ENCODE results near the gene GIT1.

GIT1 gene

GRCh38 chr17:29578626-29579485 lies 10.6 kb downstream of the GIT1 start:
- no peak for DNase-seq (ENCODE audit: low read depth in 2 of 2)
- H3K4me3 ChIP-seq (replicated peaks in 1 of 2; ENCODE audit: low read depth in 2 of 2, low read length in 2 of 2): no peak overlapping the region
- TF ChIP-seq CTCF (IDR thresholded peaks at IDR 0.05; ENCODE audit: low read depth, low read length): no peak

GRCh38 chr17:29577385-29578211 lies 11.8 kb downstream of the GIT1 start:
- TF ChIP-seq CTCF (IDR thresholded peaks at IDR 0.05; ENCODE audit: low read depth, low read length): no peak
- H3K4me3 ChIP-seq (replicated peaks in 1 of 2; ENCODE audit: low read depth in 2 of 2, low read length in 2 of 2): no peak overlapping the region
- peak in 1 of 2 donors; percentile 75 for DNase-seq (ENCODE audit: low read depth in 2 of 2)

- no peak for TF ChIP-seq CTCF (IDR thresholded peaks at IDR 0.05; ENCODE audit: low read depth, low read length)
- no peak overlapping the region for H3K4me3 ChIP-seq (replicated peaks in 1 of 2; ENCODE audit: low read depth in 2 of 2, low read length in 2 of 2)
- no peak for DNase-seq (ENCODE audit: low read depth in 2 of 2)
These were observed 12.5 kb downstream of the GIT1 start for GRCh38 chr17:29577001-29577370.

- no peak overlapping the region for H3K4me3 ChIP-seq (replicated peaks in 1 of 2; ENCODE audit: low read depth in 2 of 2, low read length in 2 of 2)
- TF ChIP-seq CTCF (IDR thresholded peaks at IDR 0.05; ENCODE audit: low read depth, low read length): no peak
These were observed 13.0 kb downstream of the GIT1 start for GRCh38 chr17:29576214-29577000.

GRCh38 chr17:29575511-29576213 lies 13.8 kb downstream of the GIT1 start:
- no peak for TF ChIP-seq CTCF (IDR thresholded peaks at IDR 0.05; ENCODE audit: low read depth, low read length)

More at GRCh38 chr17:29576214-29577000, 13.0 kb downstream of the GIT1 start:
- no peak for DNase-seq (ENCODE audit: low read depth in 2 of 2)

More at GRCh38 chr17:29575511-29576213, 13.8 kb downstream of the GIT1 start:
- no peak for DNase-seq (ENCODE audit: low read depth in 2 of 2)
- no peak overlapping the region for H3K4me3 ChIP-seq (replicated peaks in 1 of 2; ENCODE audit: low read depth in 2 of 2, low read length in 2 of 2)

Data from cardiac fibroblast (primary cell).